RWPE2 (cell line): ENCODE results near the gene HS3ST6.

Experiments used
- ATAC-seq: fragments of 200-7000 bp; cut with Tn5 transposase; 3 replicates; pipeline ENCODE4 v1.9.1; 2021; ENCODE audit warnings: low read depth
- DNase-seq: peaks from one replicate; pipeline ENCODE4 v3.0.0-alpha.2; 2020; ENCODE audit warnings: low spot score
- H3K27ac ChIP-seq: fragments of 450-650 bp; 2 replicates; pipeline ENCODE4 v1.5.1; 2017; ENCODE audit warnings: mild to moderate bottlenecking; ENCODE audit not compliant: poor library complexity, severe bottlenecking
- H3K27me3 ChIP-seq: fragments of 250-450 bp; sonication (Bioruptor Pico); 2 replicates; pipeline ENCODE4 v1.5.1; 2021; ENCODE audit warnings: mild to moderate bottlenecking, moderate library complexity; ENCODE audit not compliant: insufficient read depth, poor library complexity, severe bottlenecking
- H3K36me3 ChIP-seq: fragments of 250-450 bp; sonication (Bioruptor Pico); 2 replicates; pipeline ENCODE4 v1.5.1; 2020; ENCODE audit warnings: low read depth, mild to moderate bottlenecking, moderate library complexity
- H3K4me1 ChIP-seq: fragments of 250-450 bp; sonication (Bioruptor Pico); 2 replicates; pipeline ENCODE4 v1.5.1; 2021; ENCODE audit warnings: mild to moderate bottlenecking, moderate library complexity; ENCODE audit not compliant: insufficient read depth, poor library complexity, severe bottlenecking
- H3K4me3 ChIP-seq: fragments of 250-450 bp; sonication (Bioruptor Pico); 2 replicates; pipeline ENCODE4 v1.5.1; 2021; ENCODE audit warnings: mild to moderate bottlenecking, moderate library complexity; ENCODE audit not compliant: severe bottlenecking
- H3K9me3 ChIP-seq: fragments of 250-450 bp; sonication (Bioruptor Pico); 2 replicates; pipeline ENCODE4 v1.5.1; 2021; ENCODE audit warnings: mild to moderate bottlenecking, moderate library complexity; ENCODE audit not compliant: severe bottlenecking
- CTCF ChIP-seq: fragments of 450-650 bp; IDR thresholded peaks from one replicate; pipeline ENCODE4 v1.5.1; 2017; ENCODE audit warnings: mild to moderate bottlenecking, moderate library complexity; ENCODE audit not compliant: poor library complexity, severe bottlenecking

The HS3ST6 gene

GRCh38 chr16:1874854-1875253 is 43.4 kb downstream of the HS3ST6 start:
- Histone ChIP-seq H3K4me1 (peaks cover 14% of the 10 kb centered on the region), H3K9me3 (no peaks in the 10 kb centered on the region), H3K27me3 (no peaks in the 10 kb centered on the region), H3K27ac (no peak overlapping the region), H3K36me3 (no peaks in the 10 kb centered on the region), H3K4me3 (no peak overlapping the region)
- ATAC-seq (no peak), DNase-seq (no peak)
- no peak for TF ChIP-seq CTCF

DNA sequence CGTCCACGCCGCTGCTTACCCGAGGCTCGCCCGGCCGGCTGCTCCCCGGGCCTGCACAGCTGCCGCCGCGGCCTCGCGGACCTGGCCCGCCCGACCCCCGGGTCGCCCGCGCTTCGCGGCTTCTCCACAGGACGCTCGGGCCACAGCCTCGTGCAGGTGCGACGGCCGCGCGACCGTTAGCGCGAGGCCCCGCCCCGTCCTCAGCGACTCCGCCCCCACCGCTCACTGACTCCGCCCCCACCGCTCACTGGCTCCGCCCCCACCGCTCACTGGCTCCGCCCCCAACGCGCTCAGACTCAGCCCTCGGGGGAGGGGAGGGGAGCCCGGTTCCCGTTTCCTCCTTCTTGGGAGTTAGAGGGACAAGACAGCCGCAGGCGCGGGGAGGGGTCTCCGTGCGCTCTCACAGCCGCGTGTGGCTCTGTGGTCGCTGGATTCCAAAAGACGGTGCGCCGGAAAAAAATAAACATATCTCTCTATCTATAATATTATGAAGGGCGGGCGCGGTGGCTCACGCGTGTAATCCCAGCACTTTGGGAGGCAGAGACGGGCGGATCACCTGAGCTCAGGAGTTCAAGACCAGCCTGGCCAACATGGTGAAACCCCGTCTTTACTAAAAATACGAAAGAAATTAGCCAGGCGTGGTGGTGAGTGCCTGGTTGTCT is 46.1 kb downstream of the HS3ST6 start, which contains the start of gene MEIOB:
MEIOB (minus strand) TSS at position 191 of the 662 bp plus-strand sequence. CDS start 3,989 bp downstream, outside the sequence.
- Histone ChIP-seq H3K27ac (peak within 1 kb of the TSS; percentile 64), H3K9me3 (no peaks in the 10 kb centered on the region), H3K4me1 (peaks cover 14% of the 10 kb centered on the region), H3K36me3 (no peaks in the 10 kb centered on the region), H3K4me3 (peak within 1 kb of the TSS; percentile 14), H3K27me3 (no peaks in the 10 kb centered on the region)
- TF ChIP-seq CTCF = no peak
- ATAC-seq = peak; percentile 59
- DNase-seq = no peak

DNA sequence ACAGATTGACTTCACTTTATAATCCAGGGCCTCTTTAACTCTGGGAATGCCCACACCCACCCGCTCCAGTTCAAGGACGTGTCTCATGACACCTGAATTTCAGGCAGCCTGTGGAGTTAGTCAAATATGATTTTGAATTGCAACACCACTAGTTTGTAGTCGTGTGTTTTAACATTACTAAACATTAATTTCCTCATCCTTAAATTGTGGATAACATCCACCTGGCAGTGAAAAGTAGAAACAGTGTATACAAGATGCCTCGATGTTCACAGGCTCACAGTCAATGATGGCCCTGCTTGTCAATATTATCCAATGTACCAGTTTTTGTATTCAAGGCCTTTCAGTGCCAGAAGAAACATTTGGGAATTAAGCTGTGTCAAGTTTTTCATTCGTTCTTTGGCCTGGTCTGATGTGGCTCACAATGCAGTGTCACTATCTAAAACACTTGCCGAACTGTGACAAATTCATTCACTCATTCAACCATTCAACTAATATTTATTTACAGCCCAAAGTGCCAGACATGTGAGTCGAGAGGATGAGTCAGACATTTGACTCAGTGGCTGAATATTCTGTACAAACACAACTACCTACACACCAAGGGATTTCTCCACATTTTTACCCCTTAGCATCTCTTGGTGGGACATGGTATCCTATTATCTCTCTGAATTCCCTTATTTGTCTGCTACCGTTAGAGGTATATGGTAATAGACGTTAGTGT is 47.7 kb downstream of the HS3ST6 start:
- Histone ChIP-seq H3K4me1 (peaks cover 14% of the 10 kb centered on the region), H3K36me3 (no peaks in the 10 kb centered on the region), H3K9me3 (no peaks in the 10 kb centered on the region), H3K4me3 (no peak overlapping the region), H3K27ac (peak overlapping the region; percentile 64), H3K27me3 (no peaks in the 10 kb centered on the region)
- ATAC-seq (peak; percentile 78), DNase-seq (no peak)
- no peak for TF ChIP-seq CTCF

GRCh38 chr16:1865902-1866690 is 52.1 kb downstream of the HS3ST6 start:
- ATAC-seq (no peak), DNase-seq (no peak)
- no peaks in the 10 kb centered on the region for H3K36me3 ChIP-seq
- no peaks in the 10 kb centered on the region for H3K9me3 ChIP-seq
- H3K27me3 ChIP-seq = no peaks in the 10 kb centered on the region
- no peak for TF ChIP-seq CTCF
- peaks cover 12% of the 10 kb centered on the region for H3K4me1 ChIP-seq
- no peak overlapping the region for H3K4me3 ChIP-seq
- no peak overlapping the region for H3K27ac ChIP-seq
